HUDEP-2 (cell line): Measurements from ENCODE around the gene BMP8B.
"Not testable (repeated sequence)": the region's sequence is repeated elsewhere in the genome, so short reads cannot be mapped to it uniquely, and the experiment has no call there.

ENCODE experiments used
- DNase-seq, 76 experiments: peaks; one replicate each; lab custom pipeline; 2025; ENCODE audit not compliant: unreplicated experiment in 76 of 76; lab: John Stamatoyannopoulos, UW

BMP8B gene, protein sequence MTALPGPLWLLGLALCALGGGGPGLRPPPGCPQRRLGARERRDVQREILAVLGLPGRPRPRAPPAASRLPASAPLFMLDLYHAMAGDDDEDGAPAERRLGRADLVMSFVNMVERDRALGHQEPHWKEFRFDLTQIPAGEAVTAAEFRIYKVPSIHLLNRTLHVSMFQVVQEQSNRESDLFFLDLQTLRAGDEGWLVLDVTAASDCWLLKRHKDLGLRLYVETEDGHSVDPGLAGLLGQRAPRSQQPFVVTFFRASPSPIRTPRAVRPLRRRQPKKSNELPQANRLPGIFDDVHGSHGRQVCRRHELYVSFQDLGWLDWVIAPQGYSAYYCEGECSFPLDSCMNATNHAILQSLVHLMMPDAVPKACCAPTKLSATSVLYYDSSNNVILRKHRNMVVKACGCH

DNA sequence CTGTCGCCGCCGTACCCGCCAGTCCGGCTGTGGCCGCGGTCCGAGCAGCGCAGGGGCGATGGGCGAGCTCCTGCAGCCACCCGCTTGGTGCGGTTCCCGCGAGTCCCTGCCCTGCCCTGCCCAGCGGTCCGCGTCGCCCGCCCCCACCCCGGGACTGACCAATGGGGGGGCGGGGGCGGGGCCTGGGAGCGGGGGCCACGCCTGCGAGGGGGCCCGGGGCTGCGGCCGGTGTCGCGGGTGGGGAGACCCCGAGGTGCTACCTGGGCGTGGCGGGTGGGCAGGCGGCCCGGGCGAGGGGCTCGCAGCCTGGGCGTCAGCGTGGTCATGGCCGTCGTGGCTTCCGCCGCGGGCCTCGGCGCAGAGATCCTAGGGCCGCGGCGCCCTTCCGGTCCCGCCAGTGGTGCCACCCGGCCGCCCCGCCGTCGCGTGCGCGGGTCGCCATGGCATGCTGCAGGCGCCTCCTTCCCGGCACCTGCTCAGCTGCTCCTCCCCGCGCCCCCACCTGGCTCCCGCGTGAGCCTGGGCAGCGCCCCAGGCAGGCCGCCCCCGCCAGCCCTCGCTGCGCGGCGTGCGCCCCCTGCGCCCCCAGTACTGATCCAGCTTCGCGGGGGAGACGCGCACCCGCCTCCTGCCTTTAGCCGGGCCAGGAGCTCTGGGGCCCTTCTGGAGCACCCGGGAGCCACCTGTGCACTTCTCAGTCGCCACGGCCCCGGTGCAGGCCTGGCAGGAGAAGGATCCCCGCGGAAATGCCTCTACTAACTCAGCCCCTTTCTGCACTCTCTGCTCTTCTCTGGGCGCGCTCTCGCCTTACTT lies at the start of gene BMP8B:
BMP8B (minus strand) TSS at position 108 of the 813 bp plus-strand sequence. CDS start 380 bp downstream, outside the sequence.
- DNase-seq: peak in 69 of 76 experiments; percentile 7 to 84 (median 63)

DNA sequence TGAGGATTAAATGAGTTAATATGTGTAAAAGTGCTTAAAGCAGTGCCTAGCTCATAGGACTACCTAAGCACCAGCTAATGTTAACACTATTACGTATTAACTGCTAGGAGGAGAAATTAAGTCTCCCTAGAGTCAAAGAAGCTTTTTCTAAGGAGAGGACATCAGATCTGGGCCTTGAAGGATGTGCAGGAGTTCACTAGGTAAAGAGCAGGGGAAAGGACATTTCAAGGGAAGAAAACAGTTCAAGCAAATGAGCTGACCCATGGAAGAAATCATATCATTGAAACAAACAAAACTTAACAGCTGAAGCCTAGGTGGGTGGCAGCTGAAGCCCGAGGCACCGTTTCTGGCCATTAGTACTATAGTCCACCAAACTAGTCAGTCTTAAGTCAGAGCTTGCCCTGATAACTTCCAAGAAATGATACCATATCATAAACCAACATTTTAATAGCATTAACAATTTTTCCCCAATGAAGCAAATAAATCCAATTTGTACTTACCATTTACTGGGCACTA lies 48.0 kb upstream of the BMP8B start:
- DNase-seq: no peak

DNA sequence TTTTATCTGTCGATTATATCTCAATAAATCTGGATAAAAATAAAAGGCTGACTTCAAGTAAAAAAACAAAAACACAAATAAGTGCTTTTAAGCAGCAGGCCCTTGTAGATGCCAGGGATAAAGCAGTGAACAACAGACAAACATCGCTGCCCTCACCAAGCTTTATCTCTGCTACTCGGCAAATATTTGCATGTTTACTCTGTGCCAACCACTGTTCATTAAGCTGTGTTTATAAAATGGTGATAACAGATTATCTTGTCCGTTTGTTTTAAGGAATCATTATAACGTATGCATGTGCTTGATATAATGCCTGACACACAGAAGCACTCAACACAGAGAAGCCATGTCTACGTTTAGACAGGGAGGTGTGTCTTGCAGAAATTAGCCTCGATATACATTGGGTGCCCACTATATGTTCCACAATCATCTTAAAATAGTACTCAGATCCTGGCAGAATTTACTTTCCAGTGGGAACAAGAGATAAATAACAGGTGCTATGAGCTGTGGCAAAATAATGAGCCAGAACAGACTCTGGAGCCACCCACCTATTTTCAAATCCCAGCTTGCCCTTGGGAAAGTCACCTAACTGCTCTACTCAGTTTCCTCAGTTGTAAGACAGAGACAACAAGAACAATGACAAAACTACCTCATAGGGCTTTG lies 47.4 kb upstream of the BMP8B start:
- no peak for DNase-seq

- no peak for DNase-seq
Measured at GRCh38 chr1:39835110-39835509, 46.4 kb upstream of the BMP8B start.

DNA sequence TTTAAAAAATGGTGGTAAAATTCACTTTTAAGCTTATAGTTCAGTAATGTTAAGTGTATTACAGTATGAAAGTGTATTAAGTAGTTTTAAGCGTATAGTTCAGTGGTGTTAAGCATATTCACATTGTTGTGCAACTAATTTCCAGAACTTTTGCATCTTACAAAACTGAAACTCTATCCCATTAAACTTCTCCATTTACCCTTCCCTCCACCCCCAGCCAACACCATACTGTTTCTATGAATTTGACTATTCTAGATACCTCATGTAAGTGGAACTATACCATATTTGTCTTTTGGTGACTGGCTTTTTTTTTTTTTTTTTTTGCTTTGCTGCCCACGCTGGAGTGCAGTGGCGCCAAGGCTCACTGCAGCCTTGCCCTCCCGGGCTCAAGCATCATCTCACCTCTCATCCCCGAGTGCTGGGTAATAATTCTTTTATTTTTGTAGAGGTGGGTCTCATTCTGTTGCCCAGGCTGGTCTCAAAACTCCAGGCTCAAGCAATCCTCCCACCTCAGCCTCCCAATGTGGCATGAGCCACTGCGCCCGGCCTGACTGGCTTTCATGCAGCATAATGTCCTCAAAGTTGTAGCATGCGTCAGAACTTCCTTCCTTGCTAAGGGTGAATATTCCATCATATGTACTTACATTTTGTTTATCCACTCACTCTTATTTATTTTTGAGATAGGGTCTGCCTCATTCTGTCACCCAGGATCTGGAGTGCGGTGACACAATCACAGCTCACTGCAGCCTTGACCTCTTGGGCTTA lies 45.1 kb upstream of the BMP8B start:
- no peak for DNase-seq

DNA sequence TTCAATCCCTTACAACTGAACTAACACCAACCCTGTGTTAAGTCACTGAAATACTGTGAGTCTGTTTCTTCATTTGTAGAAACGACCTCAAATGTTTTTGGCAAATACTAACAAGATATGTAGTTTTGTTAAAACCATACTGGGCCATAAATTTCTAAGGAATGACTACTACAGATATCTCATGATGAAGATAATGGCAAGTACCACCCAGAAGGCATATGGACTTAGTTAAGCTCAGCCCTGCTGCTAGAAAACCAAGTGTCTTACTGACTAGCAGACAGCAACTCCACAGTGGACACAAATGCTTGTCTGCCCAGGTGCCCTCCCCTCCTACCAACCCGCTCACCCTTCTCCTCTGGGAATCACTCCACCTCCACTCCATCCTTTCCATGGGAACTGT lies 44.5 kb upstream of the BMP8B start:
- DNase-seq: no peak

- DNase-seq: peak in 10 of 76 experiments; percentile 5 to 16 (median 11)
Measured at GRCh38 chr1:39832294-39832693, 43.6 kb upstream of the BMP8B start.

DNA sequence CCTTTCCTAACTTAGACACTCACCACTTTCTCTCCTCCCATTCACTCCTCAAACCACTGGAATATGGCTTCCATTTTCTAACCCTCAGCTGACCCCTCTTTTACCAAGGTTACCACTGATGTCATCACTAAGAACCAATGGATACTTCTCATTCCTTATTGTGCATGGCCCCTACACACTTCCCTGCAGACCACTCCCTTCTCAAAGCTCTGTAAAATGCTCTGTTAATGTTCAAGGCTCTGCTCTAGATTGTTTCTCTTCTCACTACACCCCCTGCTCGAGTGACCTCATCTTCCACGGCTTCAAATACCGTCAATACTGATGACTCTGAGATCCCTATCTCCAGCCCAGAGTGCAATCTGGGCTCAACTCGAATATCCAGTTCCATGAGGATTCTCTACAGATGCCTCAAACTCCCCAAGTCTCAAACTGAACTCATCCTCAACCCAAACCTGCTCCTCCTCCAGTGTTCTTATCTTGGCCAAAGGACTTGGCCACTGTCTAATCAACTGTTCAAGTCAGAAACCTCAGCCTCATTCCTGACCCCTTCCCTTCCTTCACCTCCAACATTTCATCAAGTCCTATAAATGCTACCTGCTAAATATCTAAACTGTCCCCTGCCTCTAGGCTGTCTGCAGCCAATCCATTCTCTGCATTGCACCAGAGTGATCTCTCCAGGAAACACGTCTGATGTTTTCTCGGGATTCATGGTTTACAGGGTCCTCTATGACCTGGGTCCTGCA lies 41.3 kb upstream of the BMP8B start:
- peak in 1 of 76 experiments; percentile 4 for DNase-seq

DNA sequence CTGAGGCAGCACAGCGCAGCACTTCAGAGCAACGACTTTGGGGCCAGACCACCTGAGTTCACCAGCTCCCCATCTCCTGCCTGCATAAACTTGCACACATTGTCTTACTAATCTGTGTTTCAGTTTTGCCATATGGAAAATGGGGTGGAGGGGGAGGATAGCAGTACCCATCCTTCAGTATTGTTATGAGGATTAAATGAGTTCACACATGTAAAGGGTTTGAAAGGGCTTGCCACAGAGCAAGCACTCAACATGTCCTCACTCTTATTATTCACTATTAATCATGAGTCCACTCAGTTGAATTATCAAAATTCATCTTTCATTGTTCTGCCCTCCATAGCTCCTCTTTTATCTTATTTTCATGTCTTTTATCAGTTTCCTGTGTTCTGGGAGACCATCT lies 40.1 kb upstream of the BMP8B start:
- DNase-seq: no peak

GRCh38 chr1:39828255-39828654 lies 39.6 kb upstream of the BMP8B start:
- not testable (repeated sequence) for DNase-seq

GRCh38 chr1:39827201-39827600 lies 38.5 kb upstream of the BMP8B start:
- DNase-seq: no peak

DNA sequence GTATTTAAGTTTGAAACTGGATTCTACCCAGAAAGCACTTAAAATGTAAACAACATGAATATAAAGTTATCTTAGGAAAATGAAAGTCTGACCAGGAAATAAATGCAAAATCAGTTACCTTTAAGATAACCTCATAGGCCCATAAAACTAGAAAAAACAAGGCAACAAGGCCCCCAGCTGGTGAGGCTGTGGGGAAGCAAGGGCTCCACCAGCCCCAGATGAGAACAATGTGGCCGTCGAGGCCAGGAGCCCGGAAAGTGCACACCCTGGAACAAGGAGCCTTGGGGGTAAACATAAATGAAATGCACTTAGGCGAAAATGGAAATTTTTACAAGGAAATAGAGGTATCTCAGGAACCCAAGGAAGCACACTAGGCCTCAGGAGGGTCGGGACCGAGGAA lies 37.9 kb upstream of the BMP8B start:
- no peak for DNase-seq

GRCh38 chr1:39825432-39825941 lies 36.8 kb upstream of the BMP8B start:
- no peak for DNase-seq

GRCh38 chr1:39823450-39823849 lies 34.8 kb upstream of the BMP8B start:
- not testable (repeated sequence) for DNase-seq

GRCh38 chr1:39822146-39822545 lies 33.5 kb upstream of the BMP8B start:
- no peak for DNase-seq

DNA sequence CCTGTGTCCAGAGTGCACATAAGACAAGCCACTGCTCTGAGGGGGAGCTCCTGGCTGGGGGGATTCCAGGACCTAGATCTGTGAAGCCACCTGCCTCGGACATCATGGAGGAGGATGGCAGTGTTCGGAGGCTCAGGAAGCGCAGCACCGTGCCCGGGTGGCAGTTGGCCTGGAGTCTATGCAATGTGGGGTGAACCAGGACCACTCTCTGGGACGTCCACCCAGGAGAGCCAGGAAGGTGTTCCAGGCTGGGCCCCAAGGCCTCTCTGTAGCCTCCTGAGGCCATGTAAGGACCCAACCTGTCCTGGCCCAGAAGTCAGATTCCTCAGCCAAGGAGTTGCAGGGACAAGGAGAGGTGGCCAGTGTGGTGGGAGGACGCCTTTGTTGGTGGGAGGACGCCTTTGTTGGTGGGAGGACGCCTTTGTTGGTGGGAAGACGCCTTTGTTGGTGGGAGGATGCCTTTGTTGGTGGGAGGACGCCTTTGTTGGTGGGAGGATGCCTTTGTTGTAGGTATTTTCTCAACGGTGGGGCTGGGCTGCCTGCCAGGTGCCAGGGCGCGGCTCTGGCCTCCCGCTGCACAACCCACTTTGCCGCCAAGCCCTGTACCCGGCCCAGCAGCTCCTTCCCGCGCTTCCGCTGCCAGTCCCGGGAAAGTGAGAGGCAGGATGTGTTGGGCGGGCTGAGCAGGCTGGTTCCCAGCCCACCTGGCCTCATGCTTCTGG lies 30.6 kb upstream of the BMP8B start:
- peak in 1 of 76 experiments; percentile 3 for DNase-seq

DNA sequence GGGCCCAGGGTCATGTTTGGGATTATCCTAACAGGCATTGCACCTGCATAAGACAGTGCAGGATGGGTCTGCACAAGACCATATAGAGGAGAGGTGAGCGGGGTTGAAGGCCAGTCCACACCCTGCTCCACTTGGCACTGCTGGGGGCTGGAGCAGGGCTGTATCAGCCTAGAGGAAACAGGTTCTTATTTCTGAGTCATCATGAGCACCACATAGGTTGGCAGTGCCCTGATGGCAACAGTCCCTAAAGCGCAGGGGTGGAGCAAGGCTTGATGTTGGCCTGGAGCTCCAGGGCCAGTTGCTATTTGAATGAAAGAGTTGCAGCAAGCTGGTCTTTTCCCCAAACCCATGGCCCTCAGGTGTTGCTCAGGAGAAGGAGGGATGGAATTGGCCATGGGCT lies 29.8 kb upstream of the BMP8B start:
- peak in 1 of 76 experiments; percentile 5 for DNase-seq

- DNase-seq: peak in 22 of 76 experiments; percentile 3 to 41 (median 14)
Measured at GRCh38 chr1:39817091-39817932, 28.6 kb upstream of the BMP8B start.
